Upper lobe of left lung (tissue), 6 donors: ENCODE measurements around the gene PHGDH. TPM values are rescaled to one million over a fixed set of nuclear protein-coding genes. Genes with fewer than 3 reads are reported as not detected.
"Not testable (repeated sequence)": the region's sequence is repeated elsewhere in the genome, so short reads cannot be mapped to it uniquely, and the experiment has no call there.

Experiments
- ATAC-seq, 2 donors: fragments of 200-7000 bp; cut with Tn5 transposase; one replicate each; pipeline ENCODE4 v1.9.1; 2022; ENCODE audit warnings: mild to moderate bottlenecking in 2 of 2, moderate library complexity in 2 of 2; ENCODE audit not compliant: low FRiP score in 2 of 2
- DNase-seq, 2 donors: peaks; one replicate each; pipeline ENCODE4 v3.0.0-alpha.2; 2019 to 2020
- H3K27ac ChIP-seq, 4 donors: fragments of 200-600 bp; sonication (generic); one replicate each; pipeline ENCODE4 v1.5.1; 2016 to 2019
- H3K27me3 ChIP-seq, 4 donors: fragments of 200-600 bp; sonication (generic); one replicate each; pipeline ENCODE4 v1.5.1; 2017 to 2019
- H3K36me3 ChIP-seq, 4 donors: fragments of 200-600 bp; sonication (generic); one replicate each; pipeline ENCODE4 v1.5.1; 2016 to 2019
- H3K4me1 ChIP-seq, 4 donors: fragments of 200-600 bp; sonication (generic); one replicate each; pipeline ENCODE4 v1.5.1; 2018 to 2019
- H3K4me3 ChIP-seq, 4 donors: fragments of 200-600 bp; sonication (generic); one replicate each; pipeline ENCODE4 v1.5.1; 2017 to 2019; ENCODE audit warnings: mild to moderate bottlenecking in 2 of 4, moderate library complexity in 1 of 4
- H3K9me3 ChIP-seq, 4 donors: fragments of 200-600 bp; sonication (generic); one replicate each; pipeline ENCODE4 v1.5.1; 2018 to 2019
- CTCF ChIP-seq, 6 experiments: fragments of 450-650 bp in 4 of 6; fragments of 200-600 bp in 2 of 6; sonication (generic) in 2 of 6; IDR thresholded peaks; one replicate each; pipeline ENCODE4 v1.5.1; 2016 to 2019; ENCODE audit warnings: antibody characterized with exemption in 6 of 6
- EP300 ChIP-seq, 4 donors: sonication (generic); formaldehyde crosslinking; IDR thresholded peaks; one replicate each; pipeline ENCODE4 v1.5.1; 2017; ENCODE audit warnings: antibody characterized with exemption in 4 of 4, control low read depth in 2 of 4
- POLR2A ChIP-seq, 4 donors: fragments of 450-650 bp; IDR thresholded peaks; one replicate each; pipeline ENCODE4 v1.5.1; 2016 to 2017; ENCODE audit warnings: antibody characterized with exemption in 4 of 4, mild to moderate bottlenecking in 2 of 4
- POLR2AphosphoS5 ChIP-seq, 2 donors: sonication (generic); formaldehyde crosslinking; IDR thresholded peaks; one replicate each; pipeline ENCODE4 v1.5.1; 2017; ENCODE audit warnings: antibody characterized with exemption in 2 of 2
- WGBS, 2 donors: methylation state at CpG; one replicate each; pipeline ENCODE4 v1.1.5; 2017 to 2018; 5-methylcytosine and 5-hydroxymethylcytosine counted together
- total RNA-seq, 6 donors: library from RNA; depleted of rRNA in 4 of 6; stranded (reverse); fragments of >200 nt in 4 of 6; gene quantifications; one replicate each; pipeline versions ENCODE4 v1.1.0 to v1.2.1, GENCODE V29; 2016 to 2021
- donor health status: DM: no; HTN: no; CAD: no; lungs with moderate emphysema.
- donor health status: DM: no; HTN: yes; CAD: no; lungs with severe emphysema.

The PHGDH gene
- total RNA-seq, 6 donors from 2014 or later: 12.4 to 60.8 (median 21.7) TPM

GRCh38 chr1:119783354-119784185, 71.8 kb downstream of the PHGDH start:
- Histone ChIP-seq H3K27ac (peak overlapping the region in 1 of 4 donors; percentile 6), H3K27me3 (no peaks in the 10 kb centered on the region), H3K4me3 (no peak overlapping the region), H3K9me3 (no peaks in the 10 kb centered on the region), H3K4me1 (peaks cover 9 to 30% (median 20%) of the 10 kb centered on the region in 4 donors), H3K36me3 (no peaks in the 10 kb centered on the region)
- DNase-seq (no peak), ATAC-seq (peak in 1 of 2 donors; percentile 13)
- TF ChIP-seq POLR2A (IDR thresholded peaks at IDR 0.05): no peak
- no peak for TF ChIP-seq CTCF (IDR thresholded peaks at IDR 0.05)
- 47 to 59% methylated on average over 6 of the region's 6 CpGs for WGBS, 2 donors

GRCh38 chr1:119784191-119784781, 72.6 kb downstream of the PHGDH start:
- DNase-seq (peak in 1 of 2 donors; percentile 88), ATAC-seq (peak; percentile 66 to 88)
- Histone ChIP-seq H3K9me3 (no peaks in the 10 kb centered on the region), H3K4me3 (no peak overlapping the region), H3K27ac (no peak overlapping the region), H3K4me1 (peaks cover 7 to 26% (median 16%) of the 10 kb centered on the region in 4 donors), H3K27me3 (no peaks in the 10 kb centered on the region), H3K36me3 (no peaks in the 10 kb centered on the region)
- TF ChIP-seq POLR2A (IDR thresholded peaks at IDR 0.05) (no peak), POLR2AphosphoS5 (IDR thresholded peaks at IDR 0.05) (peak in 1 of 2 donors; percentile 49)
- 41 to 44% methylated on average over 3 of the region's 3 CpGs for WGBS, 2 donors

- DNase-seq, ATAC-seq, H3K9me3 ChIP-seq, H3K36me3 ChIP-seq, H3K27me3 ChIP-seq, H3K27ac ChIP-seq, H3K4me3 ChIP-seq: not testable (repeated sequence)
- WGBS, 2 donors: 66 to 74% methylated on average over 7 of the region's 7 CpGs
- H3K4me1 ChIP-seq: peaks cover 4 to 15% (median 11%) of the 10 kb centered on the region in 4 donors
Measured at GRCh38 chr1:119786046-119786445, 74.3 kb downstream of the PHGDH start.

GRCh38 chr1:119786473-119787050, 74.8 kb downstream of the PHGDH start:
- not testable (repeated sequence) for ATAC-seq, H3K9me3 ChIP-seq, DNase-seq, H3K27ac ChIP-seq, H3K4me3 ChIP-seq, H3K36me3 ChIP-seq, H3K27me3 ChIP-seq
- 69 to 75% methylated on average over 4 of the region's 4 CpGs for WGBS, 2 donors
- H3K4me1 ChIP-seq: peaks cover 4 to 15% (median 11%) of the 10 kb centered on the region in 4 donors

- no peaks in the 10 kb centered on the region for H3K27me3 ChIP-seq
- H3K36me3 ChIP-seq: no peaks in the 10 kb centered on the region
- peaks cover 4 to 12% (median 9%) of the 10 kb centered on the region in 4 donors for H3K4me1 ChIP-seq
- no peak overlapping the region for H3K4me3 ChIP-seq
- H3K9me3 ChIP-seq: no peaks in the 10 kb centered on the region
- H3K27ac ChIP-seq: no peak overlapping the region
- 24 to 36% methylated on average over 2 of the region's 2 CpGs for WGBS, 2 donors
- TF ChIP-seq POLR2AphosphoS5 (IDR thresholded peaks at IDR 0.05): no peak
- no peak for TF ChIP-seq POLR2A (IDR thresholded peaks at IDR 0.05)
- TF ChIP-seq EP300 (IDR thresholded peaks at IDR 0.05): no peak
- no peak for TF ChIP-seq CTCF (IDR thresholded peaks at IDR 0.05)
- ATAC-seq (no peak), DNase-seq (no peak)
Measured at GRCh38 chr1:119787776-119788175, 76.0 kb downstream of the PHGDH start.

GRCh38 chr1:119790451-119791198, 78.9 kb downstream of the PHGDH start:
- no peaks in the 10 kb centered on the region for H3K4me1 ChIP-seq
- ATAC-seq (no peak), DNase-seq (no peak)
- H3K4me3 ChIP-seq: no peak overlapping the region
- no peak for TF ChIP-seq EP300 (IDR thresholded peaks at IDR 0.05)
- WGBS, 2 donors: 68 to 72% methylated on average over 9 of the region's 9 CpGs
- H3K36me3 ChIP-seq: no peaks in the 10 kb centered on the region
- H3K9me3 ChIP-seq: no peaks in the 10 kb centered on the region
- no peak overlapping the region for H3K27ac ChIP-seq
- no peaks in the 10 kb centered on the region for H3K27me3 ChIP-seq
